Left ventricle myocardium superior (tissue), 1 donor: Measurements from ENCODE around the gene IKBKG. TPM values are rescaled to one million over a fixed set of nuclear protein-coding genes. Genes with fewer than 3 reads are reported as not detected.
A peak's percentile ranks its signal among the peaks of the same experiment; 100 is the strongest.
"Not testable (repeated sequence)": the region's sequence is repeated elsewhere in the genome, so short reads cannot be mapped to it uniquely, and the experiment has no call there.

Experiments
- ATAC-seq: fragments of 200-7000 bp; cut with Tn5 transposase; one replicate; pipeline ENCODE4 v1.9.1; 2020; ENCODE audit warnings: mild to moderate bottlenecking, moderate library complexity
- DNase-seq: peaks from one replicate; pipeline ENCODE4 v3.0.0-alpha.2; 2020
- intact Hi-C: fragments of 100-400 bp; cut with micrococcal nuclease; formaldehyde crosslinking; loops from one replicate; pipeline ENCODE4 v1.11.0; 2022
- total RNA-seq: library from RNA; stranded (reverse); fragmentation: NEBNext Ultra II Directional; extraction: Animal tissue kit (Norgen Biotek cat#: 25700); gene quantifications from one replicate; pipeline ENCODE4 v1.2.1, GENCODE V29; 2021
- donor health status: DM: no; HTN: yes; CAD: no; lungs with severe emphysema.

Gene IKBKG
- total RNA-seq, 1 donor from 2014 or later, result 15.5 TPM

- ATAC-seq (no peak), DNase-seq (no peak)
- intact Hi-C loops, result no loop called here
These were observed 21.6 kb upstream of the IKBKG start for GRCh38 chrX:154525606-154526490.

GRCh38 chrX:154526901-154527675 lies 20.3 kb upstream of the IKBKG start:
- peak; percentile 85 for DNase-seq
- intact Hi-C loops, result no loop called here
- peak; percentile 91 for ATAC-seq

GRCh38 chrX:154529206-154529612 lies 18.2 kb upstream of the IKBKG start:
- DNase-seq, result no peak
- no peak for ATAC-seq
- intact Hi-C loops, result no loop called here

GRCh38 chrX:154530286-154530685 lies 17.1 kb upstream of the IKBKG start:
- DNase-seq, result no peak

GRCh38 chrX:154531626-154532025 lies 15.8 kb upstream of the IKBKG start:
- peak; percentile 2 for ATAC-seq
- intact Hi-C loops, result no loop called here
- DNase-seq, result no peak

More at GRCh38 chrX:154530286-154530685, 17.1 kb upstream of the IKBKG start:
- no peak for ATAC-seq
- intact Hi-C loops, result no loop called here

- DNase-seq (no peak), ATAC-seq (no peak)
- intact Hi-C loops, result no loop called here
These were observed 14.7 kb upstream of the IKBKG start for GRCh38 chrX:154532690-154533089.

- DNase-seq (peak; percentile 92), ATAC-seq (peak; percentile 91)
- intact Hi-C loops, result no loop called here
These were observed 12.7 kb upstream of the IKBKG start for GRCh38 chrX:154534526-154535322.

- DNase-seq, result no peak
- intact Hi-C loops, result no loop called here
- ATAC-seq, result no peak
These were observed 11.5 kb upstream of the IKBKG start for GRCh38 chrX:154535892-154536291.

GRCh38 chrX:154539077-154539476 lies 8.3 kb upstream of the IKBKG start:
- no peak for DNase-seq
- intact Hi-C loops, result no loop called here
- ATAC-seq, result no peak

- intact Hi-C loops, DNase-seq, ATAC-seq: not testable (repeated sequence)
These were observed 7.1 kb upstream of the IKBKG start for GRCh38 chrX:154540365-154540764.

GRCh38 chrX:154540897-154541535 lies 6.4 kb upstream of the IKBKG start:
- ATAC-seq, result peak; percentile 9
- intact Hi-C loops, result no loop called here
- DNase-seq, result no peak

GRCh38 chrX:154541589-154541895 lies 5.9 kb upstream of the IKBKG start:
- intact Hi-C loops, result no loop called here
- ATAC-seq, result no peak
- DNase-seq, result no peak

GRCh38 chrX:154541896-154542722 lies 5.3 kb upstream of the IKBKG start:
- peak; percentile 55 for ATAC-seq
- intact Hi-C loops, result no loop called here
- DNase-seq, result peak; percentile 80

GRCh38 chrX:154542723-154543424 lies 4.5 kb upstream of the IKBKG start:
- no peak for DNase-seq

GRCh38 chrX:154545673-154546274 lies 1.6 kb upstream of the IKBKG start:
- ATAC-seq, result no peak

More at GRCh38 chrX:154542723-154543424, 4.5 kb upstream of the IKBKG start:
- intact Hi-C loops, result no loop called here
- ATAC-seq, result no peak

GRCh38 chrX:154546354-154547244 lies 821 bp upstream of the IKBKG start, which contains the start of gene G6PD:
G6PD (minus strand) TSS chrX:154546846; CDS start chrX:154546155, 691 bp downstream.
- DNase-seq (peak; percentile 87), ATAC-seq (peak; percentile 84)
- intact Hi-C loops, result no loop called here

More at GRCh38 chrX:154545673-154546274, 1.6 kb upstream of the IKBKG start:
- intact Hi-C loops, result no loop called here
- DNase-seq, result no peak
